DND-41 (cell line): Measurements from ENCODE around the gene ME3.

Source experiments
- ATAC-seq: fragments of 200-7000 bp; cut with Tn5 transposase; 3 replicates; pipeline ENCODE4 v1.9.1; 2021; ENCODE audit warnings: low read depth; ENCODE audit not compliant: insufficient read depth
- DNase-seq: peaks from one replicate; pipeline ENCODE4 v3.0.0-alpha.2; 2020
- H2AFZ ChIP-seq: 2 replicates; pipeline ENCODE4 v1.6.0; 2012; ENCODE audit warnings: low read depth, low read length
- H3K27ac ChIP-seq: 2 replicates; pipeline ENCODE4 v1.5.1; 2012; ENCODE audit warnings: low read length, inconsistent platforms
- H3K27me3 ChIP-seq: fragments of 200-600 bp; sonication (generic); 2 replicates; pipeline ENCODE4 v1.6.0; 2012; ENCODE audit warnings: low read length, mild to moderate bottlenecking, inconsistent platforms; ENCODE audit not compliant: insufficient read depth, poor library complexity
- H3K36me3 ChIP-seq: 2 replicates; pipeline ENCODE4 v1.5.1; 2012; ENCODE audit warnings: low read length, inconsistent platforms; ENCODE audit not compliant: insufficient read depth
- H3K4me1 ChIP-seq: 2 replicates; pipeline ENCODE4 v1.5.1; 2012; ENCODE audit warnings: mild to moderate bottlenecking, low read length; ENCODE audit not compliant: insufficient read depth
- H3K4me2 ChIP-seq: 2 replicates; pipeline ENCODE4 v1.6.0; 2012; ENCODE audit warnings: mild to moderate bottlenecking, moderate library complexity, low read length, inconsistent platforms; ENCODE audit not compliant: insufficient read depth
- H3K4me3 ChIP-seq, 2 experiments: fragments of 200-600 bp in 1 of 2; shearing (Covaris generic) in 1 of 2; 2 replicates each; pipeline ENCODE4 v1.5.1; 2012 to 2016; ENCODE audit warnings: inconsistent platforms in 2 of 2, low read length in 2 of 2, mild to moderate bottlenecking in 2 of 2, low read depth in 1 of 2, moderate library complexity in 1 of 2
- H3K79me2 ChIP-seq: 2 replicates; pipeline ENCODE4 v1.6.0; 2012; ENCODE audit warnings: low read length, inconsistent platforms; ENCODE audit not compliant: insufficient read depth
- H3K9ac ChIP-seq: 2 replicates; pipeline ENCODE4 v1.6.0; 2012; ENCODE audit warnings: low read depth, mild to moderate bottlenecking, inconsistent platforms, low read length, moderate library complexity
- H3K9me3 ChIP-seq: 2 replicates; pipeline ENCODE4 v1.5.1; 2012; ENCODE audit warnings: low read length, moderate library complexity, mild to moderate bottlenecking, inconsistent platforms; ENCODE audit not compliant: insufficient read depth, severe bottlenecking
- H4K20me1 ChIP-seq: 2 replicates; pipeline ENCODE4 v1.6.0; 2012; ENCODE audit warnings: low read length; ENCODE audit not compliant: insufficient read depth
- CTCF ChIP-seq: IDR thresholded peaks from 2 replicates; pipeline ENCODE4 v1.5.1; 2012; ENCODE audit warnings: borderline replicate concordance, low read length, moderate library complexity, mild to moderate bottlenecking; ENCODE audit not compliant: poor library complexity, severe bottlenecking; ENCODE audit errors: extremely low read depth
- EZH2 ChIP-seq: IDR thresholded peaks from 3 replicates; pipeline ENCODE4 v1.6.1; 2012; ENCODE audit warnings: borderline replicate concordance, low read depth, mild to moderate bottlenecking, moderate library complexity, low read length, inconsistent platforms; ENCODE audit not compliant: severe bottlenecking

The ME3 gene

GRCh38 chr11:86617502-86617901, 54.9 kb downstream of the ME3 start:
- no peak overlapping the region for H3K4me3 ChIP-seq
- H3K9me3 ChIP-seq = no peaks in the 10 kb centered on the region
- TF ChIP-seq CTCF (no peak), EZH2 (no peak)
- DNase-seq (no peak), ATAC-seq (no peak)
- no peak overlapping the region for H3K27ac ChIP-seq
- H4K20me1 ChIP-seq = no peaks in the 10 kb centered on the region
- H3K27me3 ChIP-seq = no peaks in the 10 kb centered on the region
- H2AFZ ChIP-seq = no peak overlapping the region
- H3K79me2 ChIP-seq = no peaks in the 10 kb centered on the region
- H3K4me2 ChIP-seq = no peak overlapping the region
- H3K36me3 ChIP-seq = no peaks in the 10 kb centered on the region
- no peaks in the 10 kb centered on the region for H3K4me1 ChIP-seq
- no peak overlapping the region for H3K9ac ChIP-seq

- Histone ChIP-seq H3K27me3 (no peaks in the 10 kb centered on the region), H2AFZ (no peak overlapping the region), H4K20me1 (no peaks in the 10 kb centered on the region), H3K79me2 (no peaks in the 10 kb centered on the region), H3K9ac (no peak overlapping the region), H3K36me3 (no peaks in the 10 kb centered on the region), H3K9me3 (no peaks in the 10 kb centered on the region), H3K4me2 (no peak overlapping the region), H3K27ac (no peak overlapping the region), H3K4me3 (no peak overlapping the region), H3K4me1 (no peaks in the 10 kb centered on the region)
- no peak for DNase-seq
- TF ChIP-seq CTCF (no peak), EZH2 (no peak)
- no peak for ATAC-seq
Measured at GRCh38 chr11:86615487-86615886, 56.9 kb downstream of the ME3 start.

GRCh38 chr11:86610559-86611341, 61.7 kb downstream of the ME3 start:
- no peak overlapping the region for H3K9ac ChIP-seq
- H3K4me1 ChIP-seq = no peaks in the 10 kb centered on the region
- no peaks in the 10 kb centered on the region for H4K20me1 ChIP-seq
- no peak overlapping the region for H2AFZ ChIP-seq
- no peak for DNase-seq
- H3K4me3 ChIP-seq = no peak overlapping the region
- no peak overlapping the region for H3K4me2 ChIP-seq
- ATAC-seq = no peak
- no peaks in the 10 kb centered on the region for H3K79me2 ChIP-seq
- H3K27me3 ChIP-seq = no peaks in the 10 kb centered on the region
- no peaks in the 10 kb centered on the region for H3K36me3 ChIP-seq
- TF ChIP-seq EZH2 (no peak), CTCF (no peak)
- no peaks in the 10 kb centered on the region for H3K9me3 ChIP-seq
- H3K27ac ChIP-seq = no peak overlapping the region
